ENCODE results near the gene RAB11FIP4.

Gene RAB11FIP4

DNA sequence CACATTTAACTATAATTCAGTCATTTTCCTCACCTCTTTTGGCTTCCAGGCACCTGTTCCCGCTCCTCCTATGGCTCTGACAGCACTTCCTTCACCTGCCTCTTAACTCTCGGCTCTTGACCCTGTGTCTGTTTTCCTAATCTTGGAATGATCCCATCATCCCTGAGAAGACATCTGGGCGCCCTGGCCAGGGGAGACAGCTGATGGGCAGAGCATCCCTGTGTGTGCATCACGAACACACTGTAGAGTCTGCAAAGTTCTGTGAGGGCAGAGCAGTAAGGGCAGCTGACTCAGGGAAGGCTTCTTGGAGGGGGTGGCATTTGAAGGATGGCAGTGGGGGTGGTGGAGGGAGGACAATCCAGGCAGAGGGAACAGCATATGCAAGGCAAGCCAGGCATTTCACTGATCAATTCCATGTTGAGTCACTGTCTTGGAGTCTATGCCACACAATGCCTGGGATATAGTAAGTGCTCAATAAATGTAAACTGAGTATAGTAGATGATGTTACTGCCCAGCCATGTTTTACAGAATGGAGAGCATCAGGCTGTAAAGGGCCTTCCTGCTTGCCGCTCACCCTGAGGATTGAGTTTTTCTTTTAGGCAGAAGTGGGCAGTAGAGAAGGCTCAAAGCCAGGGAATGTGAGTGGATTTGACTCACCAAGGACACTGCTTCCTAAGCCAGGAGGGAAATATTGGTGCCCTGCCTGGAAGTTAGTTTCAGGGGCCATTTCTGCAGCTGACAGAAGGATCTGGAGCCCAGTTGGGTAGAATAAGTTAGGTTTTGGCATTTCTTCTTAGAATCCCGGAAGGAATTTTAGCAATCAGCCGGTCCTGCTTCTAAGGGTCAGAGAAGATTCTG lies 5.8 kb upstream of the RAB11FIP4 start:
- Histone ChIP-seq H3K4me3 (no peak overlapping the region), H3K27ac (no peak overlapping the region)

DNA sequence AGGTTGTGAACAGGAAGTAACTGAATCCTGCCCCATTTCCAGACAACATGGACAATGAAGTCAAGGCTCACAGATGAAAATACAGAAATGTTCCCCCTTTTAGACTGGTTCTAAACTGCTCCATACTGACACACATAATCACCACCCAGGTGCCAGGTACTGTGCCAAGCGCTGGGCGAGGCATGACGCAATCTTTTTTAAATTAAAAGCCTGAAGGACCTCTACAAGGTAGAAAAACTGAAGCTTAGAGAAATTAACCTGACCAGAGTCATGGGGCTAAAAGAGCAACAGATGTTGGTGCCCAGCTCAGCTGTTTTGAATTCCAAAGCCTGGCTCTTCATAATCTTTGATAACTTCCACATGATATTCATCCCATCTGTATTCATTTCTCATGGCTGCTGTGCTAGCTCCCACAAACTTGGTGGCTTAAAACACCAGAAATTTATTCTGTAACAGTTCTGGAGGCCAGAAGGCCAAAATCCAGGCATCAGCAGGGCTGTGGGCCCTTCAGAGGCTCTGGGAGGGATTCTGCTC lies 4.9 kb upstream of the RAB11FIP4 start:
- H3K27ac ChIP-seq: no peak overlapping the region
- no peak overlapping the region for H3K4me3 ChIP-seq

DNA sequence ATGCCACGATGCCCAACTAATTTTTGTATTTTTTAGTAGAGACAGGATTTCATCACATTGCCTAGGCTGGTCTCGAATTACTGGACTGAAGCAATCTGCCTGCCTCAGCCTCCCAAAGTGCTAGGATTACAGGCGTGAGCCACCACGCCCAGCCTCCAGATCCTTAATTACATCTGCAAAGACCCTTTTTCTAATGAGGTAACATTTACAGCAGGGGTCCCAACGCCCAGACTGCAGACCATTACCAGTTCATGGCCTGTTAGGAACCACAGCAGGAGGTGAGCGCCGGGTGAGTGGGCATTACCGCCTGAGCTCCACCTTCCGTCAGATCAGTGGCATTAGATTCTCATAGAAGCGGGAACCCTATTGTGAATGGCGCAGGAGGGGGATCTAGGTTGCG lies 4.0 kb upstream of the RAB11FIP4 start:
- no peak overlapping the region for H3K27ac ChIP-seq
- H3K4me3 ChIP-seq: no peak overlapping the region

DNA sequence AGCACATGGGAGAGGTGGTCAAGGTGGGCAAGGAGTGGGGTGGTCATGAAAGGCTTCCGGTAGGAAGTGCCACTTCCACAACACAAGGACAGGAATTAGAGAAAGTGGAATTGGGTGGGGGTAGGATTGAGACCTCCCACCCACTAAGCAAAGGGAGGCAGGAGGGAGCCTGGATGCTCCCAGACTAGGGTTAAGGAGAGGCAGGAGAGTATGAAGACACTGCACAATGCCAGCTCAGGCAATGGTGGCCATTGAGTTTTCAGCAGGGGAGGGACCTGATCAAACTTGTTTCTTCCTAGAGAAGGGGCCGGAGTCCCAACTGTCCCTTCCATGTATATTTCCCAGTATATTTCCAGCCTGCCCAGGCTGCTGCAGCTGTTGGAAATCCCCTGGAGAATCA lies 3.1 kb upstream of the RAB11FIP4 start:
- no peak overlapping the region for H3K4me3 ChIP-seq
- no peak overlapping the region for H3K27ac ChIP-seq

GRCh38 chr17:31388770-31389656 lies 2.5 kb upstream of the RAB11FIP4 start:
- no peak overlapping the region for H3K27ac ChIP-seq
- no peak overlapping the region for H3K4me3 ChIP-seq

DNA sequence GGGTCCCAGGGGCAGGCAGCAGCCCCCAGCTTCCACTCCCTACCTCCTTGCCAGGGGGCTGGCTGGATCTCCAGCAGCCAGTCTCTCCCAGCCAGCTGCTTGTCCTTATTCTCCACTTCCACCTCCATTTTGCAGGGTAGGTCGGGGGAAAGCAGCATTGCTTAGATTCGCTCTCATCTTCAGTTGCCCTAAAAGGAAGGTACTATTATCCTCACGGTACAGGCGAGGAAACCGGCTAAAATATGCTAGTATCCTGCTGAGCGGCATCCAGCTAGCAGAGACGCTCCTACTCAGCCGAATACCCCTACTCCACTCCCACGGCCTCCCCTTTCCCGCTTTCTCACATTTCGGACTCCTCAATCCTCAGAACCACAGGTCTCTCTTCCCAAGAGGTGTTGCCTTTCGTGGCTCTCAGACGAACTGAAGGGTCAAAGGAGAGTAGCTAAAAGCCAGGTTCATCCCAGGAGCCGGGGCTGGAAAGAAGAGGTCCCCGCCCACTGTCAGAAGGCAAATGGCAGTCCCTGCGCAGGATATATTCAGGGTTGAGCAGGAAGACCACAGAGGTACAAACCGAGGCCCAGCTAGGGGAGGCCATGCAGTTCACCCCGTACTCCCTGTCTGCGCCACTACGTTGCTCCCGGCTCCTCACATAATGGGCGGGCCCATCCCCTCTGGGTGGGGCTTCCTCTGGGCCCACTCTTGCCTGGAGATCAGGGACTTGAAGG lies 1.7 kb upstream of the RAB11FIP4 start:
- Histone ChIP-seq H3K27ac (no peak overlapping the region), H3K4me3 (no peak overlapping the region)

DNA sequence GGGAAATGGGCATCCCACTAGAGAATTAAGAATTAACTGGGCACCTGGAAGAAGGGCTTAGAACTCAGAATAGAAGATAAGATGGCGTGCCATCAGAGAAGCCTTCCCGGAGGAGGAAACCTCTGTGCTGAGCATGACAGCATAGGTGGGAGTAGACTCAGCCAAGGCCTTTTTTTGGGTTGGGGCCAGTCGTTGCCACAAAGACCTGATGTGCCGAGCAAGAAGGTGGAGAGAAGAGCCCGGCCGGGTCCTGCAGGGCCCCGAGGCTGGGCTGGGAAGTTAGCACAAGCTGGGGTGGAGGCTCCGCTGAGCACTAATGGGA lies 1.1 kb upstream of the RAB11FIP4 start:
- no peak overlapping the region for H3K4me3 ChIP-seq
- no peak overlapping the region for H3K27ac ChIP-seq

- Histone ChIP-seq H3K27ac (no peak overlapping the region), H3K4me3 (peak overlapping the region in 6 of 7 experiments; percentile 19 to 48 (median 34))
These were observed 553 bp upstream of the RAB11FIP4 start for GRCh38 chr17:31390748-31391495.

DNA sequence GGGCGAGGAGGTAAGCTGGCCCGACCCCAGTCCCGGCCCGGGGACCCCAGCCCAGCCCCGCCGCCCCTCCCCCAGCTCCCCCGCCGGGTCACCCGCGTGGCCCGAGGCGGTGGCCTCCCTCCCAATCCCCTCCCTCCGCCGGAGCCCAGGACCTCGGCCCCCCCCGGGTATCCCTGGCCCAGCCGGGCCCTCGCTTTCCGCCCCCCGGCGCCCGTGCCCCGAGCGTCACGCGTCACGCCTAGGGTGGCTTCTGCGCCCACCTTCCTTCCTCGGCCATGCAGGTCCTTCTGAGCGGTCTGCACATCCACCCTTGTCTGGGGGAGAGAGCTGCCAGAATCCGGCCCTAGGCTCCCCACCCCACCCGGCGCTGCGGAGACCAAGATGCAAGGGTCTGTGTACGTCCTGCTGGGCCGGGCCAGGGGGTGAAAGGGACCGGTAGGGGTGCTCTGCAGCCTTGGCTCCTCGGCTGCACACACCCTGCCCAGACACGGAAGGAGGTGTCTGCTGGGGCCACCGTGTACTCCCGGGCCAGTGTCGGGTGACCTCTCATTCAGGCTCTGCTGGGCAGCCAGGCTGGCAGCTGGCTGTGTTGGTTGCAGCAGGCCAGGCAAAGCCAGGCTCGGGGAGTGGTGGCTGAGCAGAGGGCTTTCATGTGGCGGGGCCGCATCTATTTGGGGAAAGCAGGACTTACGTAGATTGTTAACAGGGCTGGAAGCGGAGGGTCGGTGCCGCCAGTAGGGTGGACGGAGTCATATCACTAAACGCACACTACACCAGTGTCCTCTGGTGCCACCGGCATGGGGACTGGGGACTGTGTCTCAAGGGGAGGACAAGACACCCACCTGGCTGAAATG lies 754 bp downstream of the RAB11FIP4 start:
- peak overlapping the region; percentile 15 to 48 (median 30) for H3K4me3 ChIP-seq
- H3K27ac ChIP-seq: peak overlapping the region in 2 of 21 experiments; percentile 10 to 49

DNA sequence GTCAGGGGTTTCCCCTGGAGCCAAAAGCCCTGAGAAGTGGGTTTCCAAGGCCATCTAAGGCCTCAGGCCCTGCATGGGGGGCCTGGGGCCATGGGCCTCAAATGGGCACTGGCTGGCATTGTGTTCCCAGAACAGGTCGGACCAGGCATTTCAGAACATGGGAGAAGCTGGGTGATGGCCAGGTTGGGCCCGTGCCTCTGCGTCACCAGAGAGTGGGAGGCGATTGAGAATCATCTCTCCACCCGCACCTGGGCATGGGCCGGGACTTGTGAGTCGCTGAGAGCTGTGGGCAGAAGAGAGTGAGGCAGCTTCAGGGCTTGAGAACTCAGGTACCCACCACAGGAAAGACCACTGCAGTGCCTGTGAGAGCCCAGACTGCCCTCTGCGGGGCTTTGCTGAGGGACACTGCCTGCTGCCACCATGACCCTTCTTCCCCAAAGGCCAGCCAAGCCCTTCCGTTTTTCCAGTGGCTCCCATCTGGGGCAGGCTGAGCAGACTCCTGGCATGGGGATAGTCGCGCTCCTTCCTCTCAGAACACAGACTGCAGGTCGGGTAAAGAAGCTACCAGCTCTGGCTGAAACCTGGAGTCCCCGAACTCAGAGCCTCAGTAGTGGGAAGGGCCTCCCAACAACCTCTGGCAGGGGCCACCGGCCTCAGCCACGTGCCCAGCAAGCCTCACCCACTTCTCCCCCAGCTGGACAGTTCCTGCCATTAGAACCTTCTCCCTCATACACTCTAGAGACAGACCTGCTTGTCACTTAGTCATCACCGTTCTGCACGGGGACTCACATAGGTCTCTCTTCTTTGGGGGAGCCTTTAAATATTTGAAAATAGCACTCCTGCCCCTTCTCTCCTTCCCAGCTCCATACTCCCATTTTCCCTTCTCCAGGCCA lies 1.6 kb downstream of the RAB11FIP4 start:
- Histone ChIP-seq H3K4me3 (peak overlapping the region in 2 of 7 experiments; percentile 43 to 48), H3K27ac (no peak overlapping the region)

GRCh38 chr17:31393749-31394146 lies 2.3 kb downstream of the RAB11FIP4 start:
- H3K27ac ChIP-seq: no peak overlapping the region

DNA sequence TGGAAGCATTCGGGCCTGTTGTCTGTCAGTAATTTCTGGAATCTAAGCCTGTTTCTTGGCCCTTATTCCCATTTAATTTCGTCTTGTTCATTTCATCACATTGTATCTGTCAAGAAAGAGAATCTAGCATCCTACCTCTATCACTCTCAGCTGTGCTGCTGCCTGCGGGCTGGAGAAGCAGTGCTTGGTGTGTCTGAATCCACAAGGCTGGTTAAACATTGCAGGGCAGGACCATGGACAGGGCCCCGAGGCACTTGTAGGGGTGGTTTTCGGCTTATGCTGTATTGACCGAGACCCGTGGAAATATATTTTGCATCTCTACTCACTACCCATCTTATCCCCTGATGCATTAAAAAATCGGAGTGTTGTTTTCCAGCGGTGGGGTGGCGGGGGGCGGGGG lies 3.1 kb downstream of the RAB11FIP4 start:
- Histone ChIP-seq H3K27ac (no peak overlapping the region), H3K4me3 (no peak overlapping the region)

More at GRCh38 chr17:31393749-31394146, 2.3 kb downstream of the RAB11FIP4 start:
- no peak overlapping the region for H3K4me3 ChIP-seq

GRCh38 chr17:31397256-31397939 lies 5.9 kb downstream of the RAB11FIP4 start:
- no peak overlapping the region for H3K27ac ChIP-seq
- H3K4me3 ChIP-seq: no peak overlapping the region

- Histone ChIP-seq H3K4me3 (no peak overlapping the region), H3K27ac (no peak overlapping the region)
These were observed 7.2 kb downstream of the RAB11FIP4 start for GRCh38 chr17:31398381-31399311.

DNA sequence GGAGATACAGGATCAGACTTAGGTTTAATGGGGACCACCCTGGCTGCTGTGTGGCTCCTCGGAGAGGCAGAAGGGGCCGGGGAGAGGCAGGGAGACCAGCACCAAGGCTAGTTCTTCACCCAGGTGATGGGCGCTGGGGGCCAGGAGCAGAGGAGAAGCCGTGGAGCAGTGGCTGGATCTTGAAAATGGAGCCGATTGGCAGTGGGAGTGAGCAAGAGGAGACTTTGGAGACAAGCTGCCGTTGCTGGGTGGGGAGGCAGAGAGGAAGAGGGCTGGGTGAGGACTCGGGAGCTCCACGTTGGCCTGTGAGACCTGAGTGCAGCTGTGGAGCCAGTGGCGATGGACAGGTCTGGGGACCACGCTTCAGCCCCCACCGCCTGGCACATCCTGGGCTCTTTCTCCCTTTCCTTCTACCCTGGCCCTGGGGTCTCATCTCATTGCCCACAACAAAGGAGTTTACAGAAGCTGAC lies 9.0 kb downstream of the RAB11FIP4 start:
- Histone ChIP-seq H3K27ac (no peak overlapping the region), H3K4me3 (no peak overlapping the region)

All from skin epidermis (tissue), 12 donors.